ENCODE data around the gene ALG3.

- TF ChIP-seq CTCF (conservative IDR thresholded peaks at IDR 0.05) (no peak), ZFX (IDR thresholded peaks at IDR 0.05) (no peak)
Observed at GRCh38 chr3:184236033-184236410, 12.7 kb downstream of the ALG3 start.

All from C4-2B (cell line).